ENCODE data around the gene ZNF280B.

DNA sequence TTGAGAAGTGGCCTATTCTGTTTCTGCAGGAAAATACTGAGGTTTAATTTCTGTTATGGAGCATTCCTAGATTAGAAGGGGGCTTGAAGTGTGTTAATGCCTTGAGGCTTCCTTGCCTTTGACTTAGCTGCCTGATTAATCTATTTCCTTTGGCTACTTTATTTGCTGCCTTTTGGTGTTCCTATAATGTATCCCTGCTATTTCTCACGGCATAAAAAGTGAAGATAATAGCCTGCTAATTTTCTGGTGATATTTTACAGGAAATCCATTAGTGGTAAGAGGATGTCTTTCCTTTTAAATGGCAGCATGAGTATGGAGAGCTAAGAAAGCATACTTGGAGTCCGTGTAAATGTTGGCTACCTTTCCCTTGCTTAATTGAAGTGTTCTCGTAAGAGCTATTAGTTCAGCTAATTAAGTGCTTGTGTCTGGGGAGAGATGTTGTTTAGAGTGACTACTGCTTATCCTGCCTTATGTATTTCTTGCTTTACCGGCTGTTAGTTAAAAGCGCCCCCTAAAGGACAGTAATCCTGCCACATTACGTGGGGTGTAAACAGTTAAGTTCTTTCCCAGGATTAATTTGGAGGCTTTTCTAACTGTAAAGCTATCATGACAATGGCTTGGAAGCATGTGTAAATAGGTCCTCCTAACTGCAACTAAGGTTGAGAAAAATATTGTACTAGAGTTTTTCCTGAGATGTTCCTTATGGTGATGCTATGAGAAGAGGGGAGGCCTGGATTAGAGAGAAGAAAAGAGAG, 45.6 kb downstream of the ZNF280B start:
- TF ChIP-seq, protein P1, sequence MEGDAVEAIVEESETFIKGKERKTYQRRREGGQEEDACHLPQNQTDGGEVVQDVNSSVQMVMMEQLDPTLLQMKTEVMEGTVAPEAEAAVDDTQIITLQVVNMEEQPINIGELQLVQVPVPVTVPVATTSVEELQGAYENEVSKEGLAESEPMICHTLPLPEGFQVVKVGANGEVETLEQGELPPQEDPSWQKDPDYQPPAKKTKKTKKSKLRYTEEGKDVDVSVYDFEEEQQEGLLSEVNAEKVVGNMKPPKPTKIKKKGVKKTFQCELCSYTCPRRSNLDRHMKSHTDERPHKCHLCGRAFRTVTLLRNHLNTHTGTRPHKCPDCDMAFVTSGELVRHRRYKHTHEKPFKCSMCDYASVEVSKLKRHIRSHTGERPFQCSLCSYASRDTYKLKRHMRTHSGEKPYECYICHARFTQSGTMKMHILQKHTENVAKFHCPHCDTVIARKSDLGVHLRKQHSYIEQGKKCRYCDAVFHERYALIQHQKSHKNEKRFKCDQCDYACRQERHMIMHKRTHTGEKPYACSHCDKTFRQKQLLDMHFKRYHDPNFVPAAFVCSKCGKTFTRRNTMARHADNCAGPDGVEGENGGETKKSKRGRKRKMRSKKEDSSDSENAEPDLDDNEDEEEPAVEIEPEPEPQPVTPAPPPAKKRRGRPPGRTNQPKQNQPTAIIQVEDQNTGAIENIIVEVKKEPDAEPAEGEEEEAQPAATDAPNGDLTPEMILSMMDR (conservative IDR thresholded peaks at IDR 0.05; ENCODE audit: low read depth, low read length): peak; percentile 57
- no peak for TF ChIP-seq EZH2 (IDR thresholded peaks at IDR 0.05; ENCODE audit: low read length, unreplicated experiment)
